ENCODE results near the gene SYNE2.

DNA sequence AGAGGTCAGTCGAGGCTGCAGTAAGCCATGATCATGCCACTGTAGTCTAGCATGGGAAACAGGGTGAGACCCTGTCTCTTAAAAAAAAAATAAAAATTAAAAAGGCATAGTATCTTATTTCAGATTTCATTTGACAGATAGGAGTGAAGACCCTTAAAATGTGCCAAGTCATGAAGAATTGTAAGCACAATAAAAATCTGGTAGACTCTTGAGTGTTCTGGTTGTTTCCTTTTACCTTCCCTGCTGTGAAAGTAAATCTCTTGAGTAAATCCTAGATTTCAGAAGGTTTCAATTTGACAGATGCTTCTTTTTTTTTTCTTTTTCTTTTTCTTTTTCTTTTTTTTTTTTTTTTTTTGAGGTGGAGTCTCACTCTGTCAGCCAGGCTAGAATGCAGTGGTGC, 332.4 kb downstream of the SYNE2 start:
- TF ChIP-seq, protein P1, sequence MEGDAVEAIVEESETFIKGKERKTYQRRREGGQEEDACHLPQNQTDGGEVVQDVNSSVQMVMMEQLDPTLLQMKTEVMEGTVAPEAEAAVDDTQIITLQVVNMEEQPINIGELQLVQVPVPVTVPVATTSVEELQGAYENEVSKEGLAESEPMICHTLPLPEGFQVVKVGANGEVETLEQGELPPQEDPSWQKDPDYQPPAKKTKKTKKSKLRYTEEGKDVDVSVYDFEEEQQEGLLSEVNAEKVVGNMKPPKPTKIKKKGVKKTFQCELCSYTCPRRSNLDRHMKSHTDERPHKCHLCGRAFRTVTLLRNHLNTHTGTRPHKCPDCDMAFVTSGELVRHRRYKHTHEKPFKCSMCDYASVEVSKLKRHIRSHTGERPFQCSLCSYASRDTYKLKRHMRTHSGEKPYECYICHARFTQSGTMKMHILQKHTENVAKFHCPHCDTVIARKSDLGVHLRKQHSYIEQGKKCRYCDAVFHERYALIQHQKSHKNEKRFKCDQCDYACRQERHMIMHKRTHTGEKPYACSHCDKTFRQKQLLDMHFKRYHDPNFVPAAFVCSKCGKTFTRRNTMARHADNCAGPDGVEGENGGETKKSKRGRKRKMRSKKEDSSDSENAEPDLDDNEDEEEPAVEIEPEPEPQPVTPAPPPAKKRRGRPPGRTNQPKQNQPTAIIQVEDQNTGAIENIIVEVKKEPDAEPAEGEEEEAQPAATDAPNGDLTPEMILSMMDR (conservative IDR thresholded peaks at IDR 0.05; ENCODE audit: low read length) = no peak
- no peak for TF ChIP-seq EZH2phosphoT487 (IDR thresholded peaks at IDR 0.05; ENCODE audit: borderline replicate concordance, low read depth, low read length)
